ENCODE data around the gene LRP8.
"Not testable (repeated sequence)": the region's sequence is repeated elsewhere in the genome, so short reads cannot be mapped to it uniquely, and the experiment has no call there.

The LRP8 gene

GRCh38 chr1:53210352-53210751, 117.5 kb downstream of the LRP8 start:
- no peak for DNase-seq (ENCODE audit: low read depth)

GRCh38 chr1:53207726-53208125, 120.1 kb downstream of the LRP8 start:
- DNase-seq (ENCODE audit: low read depth) = peak; percentile 77

GRCh38 chr1:53206735-53207379, 121.0 kb downstream of the LRP8 start:
- peak; percentile 51 for DNase-seq (ENCODE audit: low read depth)

GRCh38 chr1:53206083-53206685, 121.7 kb downstream of the LRP8 start:
- DNase-seq (ENCODE audit: low read depth) = not testable (repeated sequence)

GRCh38 chr1:53205496-53205895, 122.4 kb downstream of the LRP8 start:
- not testable (repeated sequence) for DNase-seq (ENCODE audit: low read depth)

GRCh38 chr1:53203466-53203865, 124.4 kb downstream of the LRP8 start:
- peak; percentile 66 for DNase-seq (ENCODE audit: low read depth)

GRCh38 chr1:53198241-53198651, 129.6 kb downstream of the LRP8 start:
- peak; percentile 95 for DNase-seq (ENCODE audit: low read depth)

- DNase-seq (ENCODE audit: low read depth) = peak; percentile 39
These were observed 130.3 kb downstream of the LRP8 start for GRCh38 chr1:53197291-53198200.

GRCh38 chr1:53196485-53197290, 131.2 kb downstream of the LRP8 start, which contains the start of gene CPT2:
TSS of gene CPT2 (plus strand) at chr1:53196824. CDS start at chr1:53196944, 120 bp downstream.
- DNase-seq (ENCODE audit: low read depth) = peak; percentile 93

- no peak for DNase-seq (ENCODE audit: low read depth)
These were observed 131.8 kb downstream of the LRP8 start for GRCh38 chr1:53196017-53196484.

- no peak for DNase-seq (ENCODE audit: low read depth)
These were observed 132.4 kb downstream of the LRP8 start for GRCh38 chr1:53195246-53196016.
